GM18951 (cell line): ENCODE data around the gene ALPL.

Experiments used
- POLR2A ChIP-seq: IDR thresholded peaks from 4 replicates; pipeline ENCODE4 v1.6.1; 2011; ENCODE audit warnings: mild to moderate bottlenecking; ENCODE audit not compliant: insufficient read length, insufficient read depth; ENCODE audit errors: extremely low read depth
- in situ Hi-C: fragments of 300-500 bp; cut with MboI; formaldehyde crosslinking; loops from one replicate; pipeline ENCODE4 v1.12.0; 2022; ENCODE audit warnings: low sequenced_read_pairs, mixed read lengths, inconsistent platforms; ENCODE audit not compliant: unreplicated experiment

ALPL gene

GRCh38 chr1:21576031-21576797, 67.0 kb downstream of the ALPL start:
- in situ Hi-C loops: no loop called here
- TF ChIP-seq POLR2A: no peak

GRCh38 chr1:21576798-21577187, 67.6 kb downstream of the ALPL start:
- in situ Hi-C loops: no loop called here
- no peak for TF ChIP-seq POLR2A

GRCh38 chr1:21577324-21577723, 68.1 kb downstream of the ALPL start:
- TF ChIP-seq POLR2A: no peak
- in situ Hi-C loops: no loop called here

GRCh38 chr1:21577933-21578332, 68.7 kb downstream of the ALPL start:
- in situ Hi-C loops: no loop called here
- TF ChIP-seq POLR2A: no peak

GRCh38 chr1:21579791-21580190, 70.6 kb downstream of the ALPL start:
- in situ Hi-C loops: no loop called here
- TF ChIP-seq POLR2A: no peak

GRCh38 chr1:21584096-21584495, 74.9 kb downstream of the ALPL start:
- in situ Hi-C loops: no loop called here
- no peak for TF ChIP-seq POLR2A

GRCh38 chr1:21585037-21585436, 75.8 kb downstream of the ALPL start:
- TF ChIP-seq POLR2A: no peak
- in situ Hi-C loops: no loop called here

- in situ Hi-C loops: no loop called here
- TF ChIP-seq POLR2A: no peak
Observed at GRCh38 chr1:21586222-21586621, 77.0 kb downstream of the ALPL start.

- in situ Hi-C loops: no loop called here
- no peak for TF ChIP-seq POLR2A
Observed at GRCh38 chr1:21586846-21587601, 77.8 kb downstream of the ALPL start.

- in situ Hi-C loops: no loop called here
- no peak for TF ChIP-seq POLR2A
Observed at GRCh38 chr1:21587602-21587953, 78.4 kb downstream of the ALPL start.

- in situ Hi-C loops: no loop called here
- TF ChIP-seq POLR2A: no peak
Observed at GRCh38 chr1:21589618-21590017, 80.4 kb downstream of the ALPL start.

- no peak for TF ChIP-seq POLR2A
- in situ Hi-C loops: no loop called here
Observed at GRCh38 chr1:21590126-21590880, 81.1 kb downstream of the ALPL start.

- in situ Hi-C loops: no loop called here
- no peak for TF ChIP-seq POLR2A
Observed at GRCh38 chr1:21590934-21591333, 81.7 kb downstream of the ALPL start.
